GM23338 (cell line): Measurements from ENCODE around the gene GRM5.
"Not testable (repeated sequence)": the region's sequence is repeated elsewhere in the genome, so short reads cannot be mapped to it uniquely, and the experiment has no call there.

Source experiments
- CREB1 ChIP-seq: fragments of 250-450 bp; sonication (Bioruptor Pico); IDR thresholded peaks from 2 replicates; pipeline ENCODE4 v1.5.0; 2020; ENCODE audit warnings: low read depth, mild to moderate bottlenecking, moderate library complexity
- CTCF ChIP-seq, 2 experiments: fragments of 200-600 bp in 1 of 2; sonication (generic) in 1 of 2; conservative IDR thresholded peaks; 2 replicates each; pipeline versions ENCODE4 v1.5.1 to v1.6.1; 2016 to 2017; ENCODE audit warnings: antibody characterized with exemption in 2 of 2, low read depth in 2 of 2, mild to moderate bottlenecking in 2 of 2, moderate library complexity in 1 of 2
- EZH2 ChIP-seq: fragments of 200-600 bp; sonication (generic); IDR thresholded peaks from one replicate; pipeline ENCODE4 v1.8.0; 2017; ENCODE audit warnings: antibody characterized with exemption, mild to moderate bottlenecking, low read depth; ENCODE audit not compliant: unreplicated experiment
- EZH2phosphoT487 ChIP-seq: fragments of 200-600 bp; sonication (generic); IDR thresholded peaks from one replicate; pipeline ENCODE4 v1.8.1; 2018; ENCODE audit warnings: antibody characterized with exemption; ENCODE audit not compliant: unreplicated experiment
- JUNB ChIP-seq: IDR thresholded peaks from one replicate; pipeline ENCODE4 v1.6.1; 2016; ENCODE audit warnings: antibody characterized with exemption; ENCODE audit not compliant: unreplicated experiment
- NANOG ChIP-seq: IDR thresholded peaks from 2 replicates; pipeline ENCODE4 v1.6.1; 2016; ENCODE audit warnings: antibody characterized with exemption, borderline replicate concordance
- POLR2AphosphoS5 ChIP-seq: IDR thresholded peaks from 2 replicates; pipeline ENCODE4 v1.6.1; 2016; ENCODE audit warnings: antibody characterized with exemption, low read depth
- REST ChIP-seq: IDR thresholded peaks from one replicate; pipeline ENCODE4 v1.6.1; 2018; ENCODE audit warnings: antibody characterized with exemption; ENCODE audit not compliant: unreplicated experiment
- STAT1 ChIP-seq: IDR thresholded peaks from one replicate; pipeline ENCODE4 v1.6.1; 2016; ENCODE audit warnings: antibody characterized with exemption; ENCODE audit not compliant: unreplicated experiment
- ZNF114 ChIP-seq: fragments of 250-450 bp; sonication (Bioruptor Pico); IDR thresholded peaks from 2 replicates; pipeline ENCODE4 v1.5.0; 2020; ENCODE audit warnings: mild to moderate bottlenecking, moderate library complexity
- ZNF331 ChIP-seq: fragments of 250-450 bp; sonication (Bioruptor Pico); IDR thresholded peaks from 2 replicates; pipeline ENCODE4 v1.5.0; 2020; ENCODE audit warnings: low read depth, mild to moderate bottlenecking, moderate library complexity
- ZNF462 ChIP-seq: fragments of 250-450 bp; sonication (Bioruptor Pico); IDR thresholded peaks from 2 replicates; pipeline ENCODE4 v1.5.0; 2020; ENCODE audit warnings: mild to moderate bottlenecking, moderate library complexity
- TF ChIP-seq, protein P1 (sequence below): IDR thresholded peaks from 2 replicates; pipeline ENCODE4 v1.6.1; 2016; ENCODE audit warnings: antibody characterized with exemption

DNA sequence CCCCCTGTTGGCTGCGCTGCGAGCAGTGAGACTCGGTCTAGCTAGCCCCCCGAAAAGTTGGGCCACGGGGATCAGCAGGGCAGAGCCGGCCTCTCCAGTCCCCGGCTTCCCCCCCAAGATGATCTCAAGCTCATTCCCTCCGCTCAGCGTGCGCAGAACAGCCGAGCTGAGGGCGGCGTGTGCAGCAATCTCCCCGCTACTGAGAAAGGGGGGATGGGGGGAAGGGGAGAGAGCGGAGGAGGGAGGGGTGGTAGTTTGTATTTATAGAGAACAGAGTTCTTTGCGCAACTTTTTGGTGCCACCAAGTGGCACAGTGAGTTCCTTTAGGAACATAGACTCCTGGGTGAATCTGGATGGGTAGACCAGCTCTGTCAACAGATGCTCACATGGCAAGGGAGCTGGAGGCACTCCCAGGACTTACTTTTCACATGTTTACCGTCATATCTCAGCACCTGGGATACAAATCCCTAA, 2.3 kb downstream of the GRM5 start:
- not testable (repeated sequence) for TF ChIP-seq STAT1; ZNF331 (CRISPR knock-in tag); POLR2AphosphoS5; EZH2phosphoT487; EZH2; JUNB; REST; NANOG; CREB1; ZNF462 (CRISPR knock-in tag); ZNF114
- peak in 1 of 2 experiments; percentile 30; a peak in 1 of 4 replicates for TF ChIP-seq CTCF (conservative IDR thresholded peaks at IDR 0.05; ENCODE audit: low read depth in 2 of 2)
- TF ChIP-seq, protein P1, sequence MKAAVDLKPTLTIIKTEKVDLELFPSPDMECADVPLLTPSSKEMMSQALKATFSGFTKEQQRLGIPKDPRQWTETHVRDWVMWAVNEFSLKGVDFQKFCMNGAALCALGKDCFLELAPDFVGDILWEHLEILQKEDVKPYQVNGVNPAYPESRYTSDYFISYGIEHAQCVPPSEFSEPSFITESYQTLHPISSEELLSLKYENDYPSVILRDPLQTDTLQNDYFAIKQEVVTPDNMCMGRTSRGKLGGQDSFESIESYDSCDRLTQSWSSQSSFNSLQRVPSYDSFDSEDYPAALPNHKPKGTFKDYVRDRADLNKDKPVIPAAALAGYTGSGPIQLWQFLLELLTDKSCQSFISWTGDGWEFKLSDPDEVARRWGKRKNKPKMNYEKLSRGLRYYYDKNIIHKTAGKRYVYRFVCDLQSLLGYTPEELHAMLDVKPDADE: not testable (repeated sequence)
